ENCODE measurements around the gene TRIM16.
"Not testable (repeated sequence)": the region's sequence is repeated elsewhere in the genome, so short reads cannot be mapped to it uniquely, and the experiment has no call there.

DNA sequence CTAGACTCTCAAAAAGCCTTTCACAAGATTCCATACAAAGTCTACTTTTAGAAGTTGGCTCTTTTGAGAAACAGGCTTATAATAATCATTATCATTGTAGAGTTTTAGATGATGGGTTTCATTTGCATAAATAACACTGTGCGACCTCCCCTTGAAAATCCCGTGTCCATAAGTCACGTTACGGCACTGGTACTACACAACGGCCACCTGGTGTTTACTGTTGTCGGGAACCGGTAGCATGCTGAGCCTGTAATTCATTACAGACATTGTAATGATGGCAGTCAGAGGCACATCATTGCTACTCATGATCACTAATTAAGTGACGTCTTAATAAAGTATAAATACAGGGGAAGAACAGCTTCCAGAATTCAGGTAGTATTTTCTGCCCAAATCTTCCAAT is 96.1 kb downstream of the TRIM16 start:
- TF ChIP-seq EZH2 (IDR thresholded peaks at IDR 0.05; ENCODE audit: borderline replicate concordance, low read length): not testable (repeated sequence)
- TF ChIP-seq, protein P1, sequence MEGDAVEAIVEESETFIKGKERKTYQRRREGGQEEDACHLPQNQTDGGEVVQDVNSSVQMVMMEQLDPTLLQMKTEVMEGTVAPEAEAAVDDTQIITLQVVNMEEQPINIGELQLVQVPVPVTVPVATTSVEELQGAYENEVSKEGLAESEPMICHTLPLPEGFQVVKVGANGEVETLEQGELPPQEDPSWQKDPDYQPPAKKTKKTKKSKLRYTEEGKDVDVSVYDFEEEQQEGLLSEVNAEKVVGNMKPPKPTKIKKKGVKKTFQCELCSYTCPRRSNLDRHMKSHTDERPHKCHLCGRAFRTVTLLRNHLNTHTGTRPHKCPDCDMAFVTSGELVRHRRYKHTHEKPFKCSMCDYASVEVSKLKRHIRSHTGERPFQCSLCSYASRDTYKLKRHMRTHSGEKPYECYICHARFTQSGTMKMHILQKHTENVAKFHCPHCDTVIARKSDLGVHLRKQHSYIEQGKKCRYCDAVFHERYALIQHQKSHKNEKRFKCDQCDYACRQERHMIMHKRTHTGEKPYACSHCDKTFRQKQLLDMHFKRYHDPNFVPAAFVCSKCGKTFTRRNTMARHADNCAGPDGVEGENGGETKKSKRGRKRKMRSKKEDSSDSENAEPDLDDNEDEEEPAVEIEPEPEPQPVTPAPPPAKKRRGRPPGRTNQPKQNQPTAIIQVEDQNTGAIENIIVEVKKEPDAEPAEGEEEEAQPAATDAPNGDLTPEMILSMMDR (IDR thresholded peaks at IDR 0.05; ENCODE audit: low read length): not testable (repeated sequence)

Measured in OCI-LY1 (cell line).